Tracheal epithelial cell (primary cell): ENCODE data around the gene DCN. TPM values are rescaled to one million over a fixed set of nuclear protein-coding genes. Genes with fewer than 3 reads are reported as not detected.

ENCODE experiments used
- total RNA-seq: library from RNA; depleted of rRNA; stranded (reverse); fragments of >200 nt; gene quantifications from 2 replicates; pipeline ENCODE4 v1.2.1, GENCODE V29; 2014

The DCN gene
- total RNA-seq: 1.1 and 50.1 TPM in 2 replicates

DNA sequence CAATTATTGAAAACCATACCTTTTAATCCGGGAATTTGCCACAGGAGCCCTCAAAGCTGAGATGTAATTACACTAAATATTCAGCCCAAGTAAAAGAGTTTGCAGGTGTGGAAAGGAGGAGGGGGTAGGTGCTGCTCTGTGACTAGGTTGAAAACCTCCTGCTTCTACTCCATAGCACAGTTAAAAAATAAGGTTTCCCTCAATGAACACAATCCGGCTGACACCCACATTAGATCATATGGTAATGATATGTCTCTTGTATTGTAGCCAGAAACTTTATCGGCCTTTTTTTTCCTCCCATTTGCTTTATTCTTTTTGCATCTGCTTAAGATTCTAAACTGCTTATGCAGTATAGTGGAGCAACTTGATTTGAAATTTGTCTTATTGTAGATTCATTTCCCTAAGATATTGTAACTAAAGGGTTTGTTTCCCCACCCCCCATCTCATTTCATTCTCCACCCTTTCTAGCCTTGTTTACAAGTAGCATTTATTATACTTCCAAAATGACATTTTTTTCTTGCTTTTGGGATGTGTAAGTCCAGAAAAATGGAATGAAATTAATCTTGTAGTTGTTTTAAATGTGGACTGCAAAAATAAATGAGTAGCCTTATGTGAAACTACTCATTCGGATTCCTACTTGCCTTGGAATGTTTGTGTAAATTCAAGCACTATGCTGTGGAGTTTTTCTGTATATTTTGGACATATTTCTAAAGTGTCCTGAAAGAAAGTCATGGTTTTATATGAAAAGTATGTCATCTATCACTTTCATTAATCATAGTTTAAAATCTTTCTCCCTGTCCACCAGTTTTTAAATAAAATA lies at the start of gene DCN:
Gene DCN (minus strand): TSS at position 182 of the 820 bp plus-strand sequence. CDS start 4,265 bp downstream, outside the sequence.

DNA sequence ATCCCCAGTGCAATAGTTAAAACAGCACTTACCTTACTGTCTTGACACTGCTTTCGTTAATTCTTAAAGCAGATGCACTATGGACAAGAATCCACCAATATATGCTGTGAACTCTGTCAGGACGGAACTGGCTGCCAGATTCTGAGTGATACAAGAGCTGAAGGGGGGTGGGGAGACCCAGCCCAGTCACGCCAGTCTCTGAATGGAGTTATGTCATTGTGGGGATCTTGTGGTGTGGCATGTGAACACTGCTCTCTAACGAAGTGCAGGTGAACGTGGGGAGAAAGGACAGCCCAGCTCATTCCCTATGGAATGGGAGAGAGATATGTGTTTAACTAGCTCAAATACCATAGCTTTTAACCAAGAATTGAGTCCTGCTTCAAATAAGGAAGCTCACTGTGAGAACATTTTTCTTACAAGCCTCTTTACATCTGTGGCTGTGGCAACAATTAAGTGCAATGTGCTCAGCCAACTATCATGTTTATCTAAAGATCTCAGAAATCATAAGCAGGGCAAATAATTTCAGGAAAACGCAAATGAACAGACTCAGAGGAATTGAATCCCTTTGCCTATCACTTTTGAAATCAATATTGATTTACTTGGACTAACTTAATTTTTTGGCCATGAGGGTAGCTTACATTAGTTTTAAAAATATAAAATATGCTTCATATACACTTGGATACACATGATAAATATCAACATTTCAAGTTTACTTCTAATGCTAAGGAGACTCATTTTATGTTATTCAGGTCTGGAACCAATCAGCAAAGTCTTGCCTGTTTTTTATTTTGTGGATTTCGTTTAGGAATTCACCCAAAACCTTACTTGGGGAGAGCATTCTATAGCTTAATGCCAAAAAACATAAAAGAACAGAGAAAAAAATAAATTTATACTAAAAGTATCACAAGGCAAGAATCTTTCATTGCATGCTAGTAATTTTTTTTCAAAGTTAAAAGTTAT lies 71.0 kb downstream of the DCN start, which contains the start of gene LUM:
Gene LUM (minus strand): TSS at position 129 of the 960 bp plus-strand sequence. CDS start 2,515 bp downstream, outside the sequence.

Other genes with a start within 250 kb of the DCN start
- gene CCER1, start 227.6 kb downstream of the DCN start, total RNA-seq: not detected in 2 replicates
- not detected in 2 replicates for gene EPYC, start 177.8 kb downstream of the DCN start, total RNA-seq
- not detected in 2 replicates for gene KERA, start 124.8 kb downstream of the DCN start, total RNA-seq
- 0.21 and 6.5 TPM in 2 replicates for gene LUM, start 71.3 kb downstream of the DCN start, total RNA-seq